Glutamatergic neuron (in vitro differentiated cells): Measurements from ENCODE around the gene AMOTL1. TPM values are rescaled to one million over a fixed set of nuclear protein-coding genes. Genes with fewer than 3 reads are reported as not detected.
A peak's percentile ranks its signal among the peaks of the same experiment; 100 is the strongest.

Experiments used
- DNase-seq: peaks from one replicate; pipeline ENCODE4 v3.0.0; 2022
- H3K27ac Mint-ChIP-seq: one replicate; pipeline ENCODE4 v1.8.0; 2020; ENCODE audit warnings: mild to moderate bottlenecking, mixed read lengths, inconsistent platforms; ENCODE audit not compliant: unreplicated experiment
- H3K27me3 Mint-ChIP-seq: one replicate; pipeline ENCODE4 v1.8.0; 2020; ENCODE audit warnings: mild to moderate bottlenecking, moderate library complexity, mixed read lengths, inconsistent platforms; ENCODE audit not compliant: unreplicated experiment
- H3K36me3 Mint-ChIP-seq: one replicate; pipeline ENCODE4 v1.8.0; 2020; ENCODE audit warnings: mild to moderate bottlenecking, mixed read lengths, inconsistent platforms; ENCODE audit not compliant: unreplicated experiment
- H3K4me1 Mint-ChIP-seq: one replicate; pipeline ENCODE4 v1.8.0; 2020; ENCODE audit warnings: mild to moderate bottlenecking, low read depth, mixed read lengths, inconsistent platforms; ENCODE audit not compliant: unreplicated experiment
- H3K4me3 Mint-ChIP-seq: one replicate; pipeline ENCODE4 v1.8.0; 2020; ENCODE audit warnings: mild to moderate bottlenecking, mixed read lengths, inconsistent platforms; ENCODE audit not compliant: unreplicated experiment
- H3K9me3 Mint-ChIP-seq: one replicate; pipeline ENCODE4 v1.8.0; 2020; ENCODE audit warnings: mild to moderate bottlenecking, moderate library complexity, mixed read lengths, inconsistent platforms; ENCODE audit not compliant: unreplicated experiment
- total RNA-seq: library from RNA; stranded (reverse); fragmentation: NEBNext Ultra II Directional; extraction: Animal tissue kit (Norgen Biotek cat#: 25700); gene quantifications from one replicate; pipeline ENCODE4 v1.2.1, GENCODE V29; 2021; ENCODE audit not compliant: unreplicated experiment
- TF ChIP-seq, protein P1 (sequence below): fragments of 200-600 bp; sonication (generic); IDR thresholded peaks from one replicate; pipeline ENCODE4 v1.5.0; 2021; ENCODE audit not compliant: partially characterized antibody, unreplicated experiment

The AMOTL1 gene
- total RNA-seq, 1 donor from 2014 or later, result 27.6 TPM

DNA sequence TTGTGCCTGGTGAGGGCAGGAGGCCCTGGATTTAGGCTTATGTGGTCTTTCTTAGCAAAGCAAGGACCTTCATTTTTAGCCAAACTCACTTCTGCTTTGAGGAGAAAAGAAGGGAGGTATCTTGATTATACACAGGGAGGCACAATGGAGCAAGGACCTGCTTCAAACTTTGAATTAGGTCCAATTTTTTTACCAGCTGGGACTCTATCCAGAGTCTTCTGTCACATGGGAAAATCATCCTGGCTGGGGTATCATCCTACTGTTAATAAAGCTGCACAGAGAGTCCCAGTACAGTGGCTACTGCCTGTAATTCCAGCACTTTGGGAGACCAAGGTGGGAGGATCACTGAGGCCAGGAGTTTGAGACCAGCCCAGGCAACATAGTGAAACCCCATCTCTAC lies 117.4 kb downstream of the AMOTL1 start:
- Mint-ChIP-seq H3K36me3 (peaks cover 5% of the 10 kb centered on the region), H3K9me3 (peaks cover 5% of the 10 kb centered on the region), H3K4me1 (peaks cover 6% of the 10 kb centered on the region), H3K27me3 (peaks cover 1% of the 10 kb centered on the region), H3K4me3 (no peak overlapping the region), H3K27ac (no peak overlapping the region)
- TF ChIP-seq, protein P1, sequence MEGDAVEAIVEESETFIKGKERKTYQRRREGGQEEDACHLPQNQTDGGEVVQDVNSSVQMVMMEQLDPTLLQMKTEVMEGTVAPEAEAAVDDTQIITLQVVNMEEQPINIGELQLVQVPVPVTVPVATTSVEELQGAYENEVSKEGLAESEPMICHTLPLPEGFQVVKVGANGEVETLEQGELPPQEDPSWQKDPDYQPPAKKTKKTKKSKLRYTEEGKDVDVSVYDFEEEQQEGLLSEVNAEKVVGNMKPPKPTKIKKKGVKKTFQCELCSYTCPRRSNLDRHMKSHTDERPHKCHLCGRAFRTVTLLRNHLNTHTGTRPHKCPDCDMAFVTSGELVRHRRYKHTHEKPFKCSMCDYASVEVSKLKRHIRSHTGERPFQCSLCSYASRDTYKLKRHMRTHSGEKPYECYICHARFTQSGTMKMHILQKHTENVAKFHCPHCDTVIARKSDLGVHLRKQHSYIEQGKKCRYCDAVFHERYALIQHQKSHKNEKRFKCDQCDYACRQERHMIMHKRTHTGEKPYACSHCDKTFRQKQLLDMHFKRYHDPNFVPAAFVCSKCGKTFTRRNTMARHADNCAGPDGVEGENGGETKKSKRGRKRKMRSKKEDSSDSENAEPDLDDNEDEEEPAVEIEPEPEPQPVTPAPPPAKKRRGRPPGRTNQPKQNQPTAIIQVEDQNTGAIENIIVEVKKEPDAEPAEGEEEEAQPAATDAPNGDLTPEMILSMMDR, result no peak
- no peak for DNase-seq

DNA sequence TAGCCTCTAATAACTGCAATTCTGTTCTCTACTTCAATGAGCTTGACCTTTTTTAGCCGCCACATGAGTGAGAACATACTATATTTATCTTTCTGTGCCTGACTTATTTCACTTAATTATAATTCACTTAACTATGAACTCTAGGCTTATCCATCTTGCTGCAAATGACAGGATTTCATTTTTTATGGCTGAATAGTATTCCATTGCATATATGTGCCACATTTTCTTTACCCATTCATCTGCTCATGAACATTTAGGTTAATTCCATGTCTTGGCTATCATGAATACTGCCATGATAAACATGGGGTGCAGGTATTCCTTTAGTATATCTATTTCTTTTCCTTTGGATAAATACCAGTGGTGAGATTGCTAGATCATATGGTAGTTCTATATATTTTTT lies 120.0 kb downstream of the AMOTL1 start:
- peaks cover 4% of the 10 kb centered on the region for H3K4me1 Mint-ChIP-seq
- TF ChIP-seq, protein P1, result no peak
- H3K4me3 Mint-ChIP-seq, result no peak overlapping the region
- H3K36me3 Mint-ChIP-seq, result peaks cover 16% of the 10 kb centered on the region
- H3K27ac Mint-ChIP-seq, result no peak overlapping the region
- peaks cover 5% of the 10 kb centered on the region for H3K9me3 Mint-ChIP-seq
- no peak for DNase-seq
- peaks cover 1% of the 10 kb centered on the region for H3K27me3 Mint-ChIP-seq

DNA sequence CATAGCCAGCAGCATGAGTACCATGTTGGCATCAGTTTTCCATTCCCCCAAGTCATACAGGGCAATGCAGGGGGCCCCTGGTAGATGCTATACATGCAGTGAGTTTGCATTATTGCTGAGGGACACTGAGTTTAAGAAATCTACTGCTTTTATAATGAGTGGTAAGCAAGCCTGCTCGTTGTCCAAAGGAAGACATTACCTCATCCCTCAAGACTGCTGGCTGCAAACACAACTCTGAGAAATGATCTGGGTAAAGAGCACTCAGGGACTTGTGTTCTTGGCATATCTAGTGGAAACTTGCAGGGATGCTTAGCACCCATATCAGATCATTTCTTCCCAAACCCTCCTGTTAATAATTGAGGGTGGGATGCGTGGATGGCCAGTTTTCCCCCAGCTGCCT lies 127.3 kb downstream of the AMOTL1 start:
- Mint-ChIP-seq H3K27ac (no peak overlapping the region), H3K27me3 (no peaks in the 10 kb centered on the region), H3K36me3 (peaks cover 15% of the 10 kb centered on the region), H3K4me3 (no peak overlapping the region), H3K4me1 (no peaks in the 10 kb centered on the region), H3K9me3 (no peaks in the 10 kb centered on the region)
- no peak for DNase-seq
- TF ChIP-seq, protein P1, result no peak

GRCh38 chr11:94895971-94896370 lies 127.8 kb downstream of the AMOTL1 start:
- no peak overlapping the region for H3K27ac Mint-ChIP-seq
- TF ChIP-seq, protein P1, result no peak
- DNase-seq, result no peak
- H3K36me3 Mint-ChIP-seq, result peaks cover 15% of the 10 kb centered on the region
- no peaks in the 10 kb centered on the region for H3K27me3 Mint-ChIP-seq
- H3K4me1 Mint-ChIP-seq, result no peaks in the 10 kb centered on the region
- H3K9me3 Mint-ChIP-seq, result no peaks in the 10 kb centered on the region
- no peak overlapping the region for H3K4me3 Mint-ChIP-seq

DNA sequence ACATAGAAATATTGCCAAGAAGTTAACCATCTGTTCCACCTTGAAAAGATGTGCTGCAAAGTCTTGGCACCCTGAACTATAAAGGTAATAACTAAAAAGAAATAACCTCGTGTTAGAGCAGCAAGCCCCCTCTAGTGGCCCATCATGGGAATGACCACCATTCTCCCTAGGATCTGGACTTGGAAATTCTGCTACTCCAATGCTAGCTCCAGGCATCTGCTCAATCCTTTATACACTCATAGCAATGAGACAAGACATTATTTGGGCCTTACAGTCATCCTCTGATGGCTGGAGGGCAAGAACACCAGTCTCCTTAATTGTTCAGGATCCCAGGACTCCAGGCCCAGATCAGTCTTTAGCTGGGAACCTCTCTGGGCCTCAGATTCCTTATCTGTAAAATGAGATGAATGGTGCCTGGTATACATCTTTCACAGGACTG lies 129.2 kb downstream of the AMOTL1 start:
- TF ChIP-seq, protein P1, result peak; percentile 97
- peaks cover 12% of the 10 kb centered on the region for H3K36me3 Mint-ChIP-seq
- peak overlapping the region; percentile 12 for H3K27ac Mint-ChIP-seq
- H3K4me3 Mint-ChIP-seq, result no peak overlapping the region
- no peaks in the 10 kb centered on the region for H3K27me3 Mint-ChIP-seq
- H3K4me1 Mint-ChIP-seq, result no peaks in the 10 kb centered on the region
- no peaks in the 10 kb centered on the region for H3K9me3 Mint-ChIP-seq
- peak; percentile 48 for DNase-seq
